Caki2 (cell line): ENCODE measurements around the gene TRIL. TPM values are rescaled to one million over a fixed set of nuclear protein-coding genes. Genes with fewer than 3 reads are reported as not detected.

Experiments used
- DNase-seq: peaks from one replicate; pipeline ENCODE4 v3.0.0-alpha.2; 2015; ENCODE audit warnings: low read depth
- in situ Hi-C: cut with HindIII; loops from 2 replicates; pipeline ENCODE4 v1.10.0; 2016; ENCODE audit warnings: low sequenced_read_pairs, low pct_unique_long_range_greater_than_20kb, mixed read lengths
- total RNA-seq: library from RNA; depleted of rRNA; stranded (reverse); fragments of >200 nt; shearing (Covaris generic); gene quantifications from 2 replicates; pipeline ENCODE4 v1.2.3, GENCODE V29; 2014; ENCODE audit warnings: low replicate concordance; rRNA removed

TRIL gene
- total RNA-seq: 0.20 TPM in 1 of 2 replicates, not detected in the other

- in situ Hi-C loops: no loop called here
- no peak for DNase-seq
These were observed at the start of gene TRIL for GRCh38 chr7:28958235-28958979. TSS of gene TRIL (minus strand) at chr7:28958330. CDS start at chr7:28958046, 284 bp downstream.

GRCh38 chr7:29007127-29007526 lies 49.0 kb upstream of the TRIL start:
- DNase-seq: no peak
- in situ Hi-C loops: no loop called here

GRCh38 chr7:29005829-29006228 lies 47.7 kb upstream of the TRIL start:
- in situ Hi-C loops: no loop called here
- DNase-seq: no peak

DNA sequence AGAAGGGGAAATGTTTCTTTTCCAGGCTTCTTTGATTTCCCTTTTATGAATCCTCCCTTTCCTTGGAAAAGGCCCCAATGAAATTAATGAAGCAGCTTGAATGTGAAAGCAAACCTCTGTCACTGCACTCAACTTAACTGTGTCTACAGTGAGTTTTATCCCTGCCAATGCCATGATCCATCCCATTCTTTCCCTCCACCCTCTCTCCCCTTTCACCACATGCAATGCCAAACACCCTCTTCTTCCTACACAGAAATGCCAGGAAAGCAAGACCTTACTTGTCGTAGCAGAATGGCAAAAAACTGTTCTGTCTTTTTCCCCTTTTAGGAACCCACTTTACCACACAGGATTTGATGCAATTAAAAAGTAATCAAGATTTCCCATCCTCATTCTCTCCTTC lies 47.3 kb upstream of the TRIL start:
- no peak for DNase-seq
- in situ Hi-C loops: no loop called here

GRCh38 chr7:29003703-29004102 lies 45.6 kb upstream of the TRIL start:
- in situ Hi-C loops: no loop called here
- DNase-seq: no peak

GRCh38 chr7:29000717-29001076 lies 42.6 kb upstream of the TRIL start:
- no peak for DNase-seq
- in situ Hi-C loops: no loop called here

- DNase-seq: no peak
- in situ Hi-C loops: no loop called here
These were observed 42.0 kb upstream of the TRIL start for GRCh38 chr7:28999895-29000716.

DNA sequence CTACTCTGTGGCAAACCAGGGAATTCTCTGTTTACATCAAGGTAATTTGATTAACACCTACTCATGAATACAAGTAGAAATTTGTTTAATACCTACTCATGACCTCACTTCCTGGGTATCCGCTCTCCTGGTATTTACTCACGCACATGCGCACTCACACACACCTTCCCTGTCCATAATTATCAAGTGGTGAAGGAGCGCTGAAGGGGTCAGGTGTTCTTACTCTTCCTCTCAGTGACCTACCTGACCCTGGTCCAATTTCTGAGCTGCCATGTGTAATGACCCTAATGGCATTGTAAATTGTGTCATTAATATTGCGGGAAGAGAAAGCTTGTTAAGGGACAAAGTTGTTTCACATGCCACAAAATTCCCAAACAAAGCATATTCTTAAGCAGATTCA lies 41.3 kb upstream of the TRIL start:
- DNase-seq: no peak
- in situ Hi-C loops: no loop called here

DNA sequence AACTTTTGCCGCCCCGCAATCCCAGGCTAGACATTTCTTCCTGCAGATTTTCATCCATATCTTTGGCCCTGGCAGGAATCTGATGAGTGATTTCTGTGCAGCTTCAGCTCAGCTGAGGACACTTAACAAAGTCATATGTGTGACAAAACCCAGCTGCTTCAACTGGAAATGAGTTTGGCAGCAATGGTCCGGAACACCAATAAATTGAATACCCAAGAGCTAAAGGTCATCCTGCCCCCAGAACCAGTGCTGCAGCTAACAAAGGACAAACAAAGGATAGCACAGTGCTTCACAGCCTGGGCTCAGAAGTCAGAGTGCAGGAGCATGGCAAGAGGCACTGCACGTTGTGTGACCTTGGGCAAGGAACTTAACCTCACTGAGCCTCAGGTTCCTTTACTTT lies 40.0 kb upstream of the TRIL start:
- DNase-seq: no peak

DNA sequence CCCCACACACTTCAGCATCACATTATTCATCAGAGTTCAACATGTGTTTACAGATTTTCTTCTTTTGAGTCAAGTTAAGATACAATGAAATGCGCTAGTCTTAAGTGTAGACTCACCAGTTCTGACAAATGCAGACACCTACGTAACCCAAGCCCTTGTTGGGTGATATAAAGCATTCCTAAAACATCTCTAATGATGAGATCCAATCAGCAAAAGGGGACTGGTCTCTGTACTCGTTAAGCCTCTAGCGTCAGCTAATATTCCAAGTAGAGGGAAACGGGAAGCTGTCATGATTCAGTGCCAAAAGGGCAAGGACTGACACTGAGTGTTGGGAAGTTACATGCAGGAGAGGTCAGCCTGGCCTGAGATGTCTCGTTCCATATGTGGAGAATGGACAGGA lies 38.7 kb upstream of the TRIL start:
- in situ Hi-C loops: no loop called here

More for the DNA sequence above, 40.0 kb upstream of the TRIL start:
- in situ Hi-C loops: no loop called here

DNA sequence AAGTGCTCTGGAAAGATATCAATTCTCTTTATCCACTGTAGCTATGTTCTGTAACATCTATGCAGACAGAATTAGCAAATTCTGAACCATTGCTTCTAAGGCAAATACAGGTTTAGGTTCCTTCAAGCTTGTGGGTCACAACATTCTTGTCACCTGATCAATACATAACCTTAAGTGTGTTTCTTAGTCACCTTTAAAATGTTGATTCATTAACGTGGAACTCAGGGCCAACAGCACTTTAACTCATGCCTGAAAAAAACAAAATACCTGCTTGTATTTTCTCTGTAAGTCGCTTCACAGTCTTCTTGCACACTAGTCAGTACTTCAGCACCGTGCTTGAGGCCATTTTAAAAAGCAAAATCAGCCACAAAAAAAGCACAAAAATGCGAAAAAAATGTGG lies 35.2 kb upstream of the TRIL start:
- in situ Hi-C loops: no loop called here
- DNase-seq: no peak

More for the DNA sequence above, 38.7 kb upstream of the TRIL start:
- no peak for DNase-seq

DNA sequence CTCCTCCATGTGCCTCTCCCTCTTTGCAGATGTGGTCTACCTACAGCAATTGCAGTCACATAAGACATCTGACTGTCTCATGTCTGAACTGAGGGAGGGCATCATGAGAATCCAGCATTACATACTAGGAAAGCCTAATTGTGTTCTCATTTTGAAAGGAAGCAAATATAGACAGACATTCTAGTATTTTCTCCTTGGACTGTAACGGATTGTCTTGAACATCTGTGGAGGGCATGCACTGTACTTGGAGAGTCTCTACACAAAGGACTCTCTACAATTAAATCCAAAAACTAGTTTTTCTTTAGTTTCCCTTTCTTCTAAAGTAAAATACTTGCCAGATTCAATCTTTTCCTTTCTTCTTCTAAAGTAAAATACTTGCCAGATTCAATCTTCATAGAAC lies 34.7 kb upstream of the TRIL start:
- in situ Hi-C loops: no loop called here
- no peak for DNase-seq

- no peak for DNase-seq
- in situ Hi-C loops: no loop called here
These were observed 32.2 kb upstream of the TRIL start for GRCh38 chr7:28990200-28990960.

DNA sequence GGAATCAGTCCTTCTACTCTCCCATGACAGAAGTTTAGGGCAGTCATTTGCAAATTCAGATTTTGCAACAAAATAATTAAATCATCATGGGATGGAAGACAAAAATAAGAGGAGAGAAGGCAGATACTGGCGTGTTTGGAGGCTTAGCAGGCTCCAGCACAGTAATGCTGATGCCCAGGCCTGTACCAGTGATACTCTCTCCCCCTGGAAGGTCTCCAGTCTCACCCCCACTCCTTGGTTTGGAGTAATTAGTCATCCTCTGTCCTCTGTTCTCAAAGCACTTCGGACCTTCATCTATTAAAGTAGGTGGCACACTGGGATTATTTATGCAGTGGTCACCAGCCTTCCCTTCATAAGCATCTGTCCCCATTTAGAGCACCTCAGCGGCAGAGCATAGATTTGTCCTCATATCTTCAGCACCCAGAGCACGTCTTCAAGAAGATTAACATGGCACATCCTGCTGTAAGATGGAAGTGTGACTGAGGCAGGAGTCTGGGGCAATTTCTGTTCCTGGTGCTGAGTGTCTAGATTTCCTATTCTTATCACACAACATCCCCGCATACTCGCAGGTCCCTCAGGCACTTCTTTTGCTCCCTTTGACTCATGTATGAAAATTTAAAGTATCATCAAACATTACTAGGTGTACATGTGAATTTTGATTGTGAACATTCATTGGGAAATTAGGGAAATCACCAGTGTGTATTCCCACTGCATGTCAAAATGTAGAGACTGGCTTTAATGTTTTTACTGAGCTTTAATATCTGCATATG lies 31.3 kb upstream of the TRIL start:
- in situ Hi-C loops: no loop called here
- DNase-seq: no peak

DNA sequence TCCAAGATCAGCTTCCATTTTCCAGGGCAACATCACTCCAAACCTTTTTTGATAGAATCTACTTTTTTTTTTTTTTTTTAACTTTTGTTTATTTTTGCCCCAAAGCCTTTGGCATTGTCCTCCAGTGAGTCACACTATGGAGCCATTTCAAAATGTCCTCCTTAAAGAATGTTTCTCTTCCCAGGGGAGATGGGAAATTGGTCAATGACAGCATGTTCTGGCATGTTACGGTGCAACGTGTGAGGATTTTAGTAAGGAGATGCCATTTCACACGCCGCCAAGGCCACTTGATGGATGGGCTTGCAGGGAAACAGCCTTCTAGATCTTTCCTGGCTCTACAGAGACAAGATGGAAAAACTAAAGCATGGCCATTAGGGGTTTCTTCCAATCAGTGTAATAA lies 30.7 kb upstream of the TRIL start:
- in situ Hi-C loops: no loop called here
- no peak for DNase-seq

DNA sequence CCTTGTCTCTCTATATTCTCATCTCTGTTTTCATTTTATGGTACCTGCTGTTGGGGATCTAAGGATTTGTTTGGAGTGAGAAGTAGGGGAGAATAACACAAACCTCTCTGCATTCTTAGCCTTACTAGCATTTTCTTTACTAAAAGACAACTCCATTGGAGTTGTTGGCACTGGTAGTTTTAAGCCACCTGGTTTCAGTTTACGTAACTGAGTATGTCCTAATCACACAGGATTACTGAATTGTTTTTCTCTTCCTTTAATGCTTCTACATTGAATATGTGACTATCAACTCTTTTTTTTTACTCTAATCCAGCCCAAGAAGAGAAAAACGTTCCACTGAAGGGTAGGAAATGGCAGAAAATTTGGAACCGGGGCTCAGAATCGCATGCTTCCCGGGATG lies 30.0 kb upstream of the TRIL start:
- no peak for DNase-seq
- in situ Hi-C loops: no loop called here

DNA sequence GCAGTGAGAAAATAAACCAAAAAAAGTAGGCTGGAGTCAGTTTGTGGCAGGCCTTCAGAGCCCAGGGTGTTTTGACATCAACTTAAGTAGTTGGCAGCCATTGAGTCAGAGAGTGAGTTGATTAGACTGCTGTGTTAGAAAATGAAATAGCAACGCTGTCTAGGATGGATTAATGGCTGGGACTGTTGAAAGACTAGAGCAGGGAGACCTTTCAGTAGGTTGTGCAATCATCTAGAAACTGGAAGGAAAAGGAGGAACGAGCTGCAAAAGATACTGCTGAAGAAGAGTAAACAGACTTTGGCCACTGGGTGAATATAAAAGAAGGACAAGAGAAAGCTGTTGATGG lies 28.6 kb upstream of the TRIL start:
- no peak for DNase-seq
- in situ Hi-C loops: no loop called here

DNA sequence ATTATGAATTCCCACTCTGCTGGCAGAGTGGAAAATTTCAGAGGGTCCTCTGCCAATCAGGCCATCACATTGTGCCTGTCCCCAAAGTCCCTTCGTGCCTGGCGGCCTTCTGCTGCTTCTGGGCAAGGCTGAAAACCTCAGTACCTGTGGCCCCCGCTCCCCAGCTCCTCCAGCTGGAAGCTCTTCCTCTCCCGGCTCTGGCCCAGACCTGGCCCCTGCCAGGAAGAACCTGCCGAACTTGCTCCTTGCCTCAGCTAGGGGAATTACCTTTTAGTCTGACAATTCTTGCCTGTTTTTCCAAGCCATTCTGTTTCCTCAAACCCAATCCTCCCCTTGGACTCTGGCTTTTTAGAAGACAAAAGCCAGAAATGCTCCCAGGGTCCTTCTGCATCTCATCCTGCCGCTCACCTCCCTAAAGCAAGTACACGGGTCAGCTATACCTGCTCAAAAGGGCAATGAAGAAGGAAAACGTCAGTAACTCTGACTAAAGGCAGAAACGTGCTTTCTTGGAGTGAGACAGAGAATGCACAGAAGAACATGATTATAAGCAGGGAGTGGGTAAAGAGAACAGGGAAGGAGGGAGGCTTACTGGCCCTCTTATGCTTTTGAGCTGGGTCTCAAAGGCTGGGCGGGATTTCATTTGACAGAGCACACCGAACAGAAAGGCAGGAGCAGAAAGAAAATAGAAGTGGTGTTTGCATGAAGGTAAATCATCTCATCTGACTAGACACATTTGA lies 28.1 kb upstream of the TRIL start:
- in situ Hi-C loops: no loop called here

More for the DNA sequence above, 28.1 kb upstream of the TRIL start:
- no peak for DNase-seq
